Measurements from ENCODE around the gene SLC9A3.

DNA sequence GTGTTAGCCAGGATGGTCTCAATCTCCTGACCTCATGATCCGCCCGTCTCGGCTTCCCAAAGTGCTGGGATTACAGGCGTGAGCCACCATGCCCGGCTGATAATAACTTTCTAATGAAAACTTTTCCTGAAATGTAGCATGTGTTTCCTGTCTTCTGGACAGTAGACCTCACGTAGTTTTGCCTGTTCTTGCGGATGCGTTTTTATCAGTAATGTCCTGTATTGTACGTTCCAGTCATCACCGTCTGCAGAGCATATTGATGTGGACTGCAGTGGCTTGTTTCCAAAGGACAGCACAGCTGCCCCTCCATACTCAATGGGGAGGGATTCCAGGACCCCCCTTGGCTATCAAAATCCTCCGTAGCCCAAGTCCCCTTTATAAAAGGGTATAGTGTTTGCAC lies 68.4 kb downstream of the SLC9A3 start:
- TF ChIP-seq, protein P1, sequence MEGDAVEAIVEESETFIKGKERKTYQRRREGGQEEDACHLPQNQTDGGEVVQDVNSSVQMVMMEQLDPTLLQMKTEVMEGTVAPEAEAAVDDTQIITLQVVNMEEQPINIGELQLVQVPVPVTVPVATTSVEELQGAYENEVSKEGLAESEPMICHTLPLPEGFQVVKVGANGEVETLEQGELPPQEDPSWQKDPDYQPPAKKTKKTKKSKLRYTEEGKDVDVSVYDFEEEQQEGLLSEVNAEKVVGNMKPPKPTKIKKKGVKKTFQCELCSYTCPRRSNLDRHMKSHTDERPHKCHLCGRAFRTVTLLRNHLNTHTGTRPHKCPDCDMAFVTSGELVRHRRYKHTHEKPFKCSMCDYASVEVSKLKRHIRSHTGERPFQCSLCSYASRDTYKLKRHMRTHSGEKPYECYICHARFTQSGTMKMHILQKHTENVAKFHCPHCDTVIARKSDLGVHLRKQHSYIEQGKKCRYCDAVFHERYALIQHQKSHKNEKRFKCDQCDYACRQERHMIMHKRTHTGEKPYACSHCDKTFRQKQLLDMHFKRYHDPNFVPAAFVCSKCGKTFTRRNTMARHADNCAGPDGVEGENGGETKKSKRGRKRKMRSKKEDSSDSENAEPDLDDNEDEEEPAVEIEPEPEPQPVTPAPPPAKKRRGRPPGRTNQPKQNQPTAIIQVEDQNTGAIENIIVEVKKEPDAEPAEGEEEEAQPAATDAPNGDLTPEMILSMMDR (IDR thresholded peaks at IDR 0.05), result no peak
- no peak for TF ChIP-seq POLR2A (IDR thresholded peaks at IDR 0.05)

Data from uterus (tissue), 2 donors.